HepG2 (cell line): ENCODE results near the gene SMARCE1. TPM values are rescaled to one million over a fixed set of nuclear protein-coding genes. Genes with fewer than 3 reads are reported as not detected.

Source experiments
- EHMT2 ChIP-seq: fragments of 200-600 bp; sonication (generic); IDR thresholded peaks from 2 replicates; pipeline ENCODE4 v1.7.0; 2017; ENCODE audit warnings: antibody characterized with exemption, low read depth, low read length, borderline replicate concordance
- FLYWCH1 ChIP-seq: sonication (generic); formaldehyde crosslinking; IDR thresholded peaks from 2 replicates; pipeline ENCODE4 v1.8.1; 2023; ENCODE audit warnings: mild to moderate bottlenecking, missing genetic modification reagents
- HMGA1 ChIP-seq: sonication (generic); formaldehyde crosslinking; conservative IDR thresholded peaks from 2 replicates; pipeline ENCODE4 v1.4.0; 2020; ENCODE audit warnings: missing genetic modification reagents
- KLF15 ChIP-seq: sonication (generic); formaldehyde crosslinking; IDR thresholded peaks from 2 replicates; pipeline ENCODE4 v1.8.1; 2023; ENCODE audit warnings: borderline replicate concordance, mild to moderate bottlenecking, inconsistent platforms, missing genetic modification reagents, mixed read lengths
- MAFK ChIP-seq, 2 experiments: IDR thresholded peaks in 1 of 2; conservative IDR thresholded peaks in 1 of 2; 2 replicates each; pipeline ENCODE4 v1.6.1; 2011; ENCODE audit warnings: improper control_type of control experiment in 2 of 2, low read length in 2 of 2
- NCOR1 ChIP-seq: fragments of 200-600 bp; sonication (generic); IDR thresholded peaks from 2 replicates; pipeline ENCODE4 v1.7.0; 2017; ENCODE audit warnings: antibody characterized with exemption, low read length, borderline replicate concordance
- NFKB2 ChIP-seq: sonication (generic); formaldehyde crosslinking; IDR thresholded peaks from 2 replicates; pipeline ENCODE4 v1.4.0; 2020; ENCODE audit warnings: missing genetic modification reagents, borderline replicate concordance
- NFKBIZ ChIP-seq: IDR thresholded peaks from 2 replicates; pipeline ENCODE4 v1.6.1; 2018; ENCODE audit warnings: missing genetic modification reagents, missing compliant biosample characterization
- RARA ChIP-seq: IDR thresholded peaks from 2 replicates; pipeline ENCODE4 v1.6.1; 2016; ENCODE audit warnings: missing genetic modification reagents, missing compliant biosample characterization
- RFX5 ChIP-seq: IDR thresholded peaks from 2 replicates; pipeline ENCODE4 v1.6.1; 2011; ENCODE audit warnings: low read depth, low read length, improper control_type of control experiment
- SALL1 ChIP-seq: sonication (generic); formaldehyde crosslinking; IDR thresholded peaks from 2 replicates; pipeline ENCODE4 v1.8.0; 2022; ENCODE audit warnings: mild to moderate bottlenecking, missing genetic modification reagents
- SP2 ChIP-seq: sonication (generic); formaldehyde crosslinking; IDR thresholded peaks from 2 replicates; pipeline ENCODE4 v1.5.1; 2020; ENCODE audit warnings: mild to moderate bottlenecking, missing genetic modification reagents
- ZBTB3 ChIP-seq: sonication (generic); formaldehyde crosslinking; IDR thresholded peaks from 2 replicates; pipeline ENCODE4 v1.4.0; 2020; ENCODE audit warnings: low read depth, mild to moderate bottlenecking, moderate library complexity, missing genetic modification reagents, borderline replicate concordance
- ZBTB42 ChIP-seq: sonication (generic); formaldehyde crosslinking; IDR thresholded peaks from 2 replicates; pipeline ENCODE4 v1.5.0; 2020; ENCODE audit warnings: mild to moderate bottlenecking, missing genetic modification reagents
- ZFYVE20 ChIP-seq: sonication (generic); formaldehyde crosslinking; IDR thresholded peaks from 2 replicates; pipeline ENCODE4 v1.8.0; 2023; ENCODE audit warnings: low read depth, mild to moderate bottlenecking, moderate library complexity, missing genetic modification reagents, borderline replicate concordance
- ZNF101 ChIP-seq: sonication (generic); formaldehyde crosslinking; IDR thresholded peaks from 2 replicates; pipeline ENCODE4 v1.4.0; 2020; ENCODE audit warnings: mild to moderate bottlenecking, low read depth, missing genetic modification reagents, borderline replicate concordance
- ZNF329 ChIP-seq: sonication (generic); formaldehyde crosslinking; IDR thresholded peaks from 2 replicates; pipeline ENCODE4 v1.9.0; 2021; ENCODE audit warnings: low read depth, mild to moderate bottlenecking, missing genetic modification reagents
- ZNF430 ChIP-seq: sonication (generic); formaldehyde crosslinking; IDR thresholded peaks from 2 replicates; pipeline ENCODE4 v1.9.0; 2021; ENCODE audit warnings: mild to moderate bottlenecking, missing genetic modification reagents
- ZNF431 ChIP-seq: sonication (generic); formaldehyde crosslinking; IDR thresholded peaks from 2 replicates; pipeline ENCODE4 v1.9.0; 2022; ENCODE audit warnings: missing genetic modification reagents, low read depth, mild to moderate bottlenecking, borderline replicate concordance
- ZNF484 ChIP-seq: sonication (generic); formaldehyde crosslinking; IDR thresholded peaks from 2 replicates; pipeline ENCODE4 v1.5.1; 2020; ENCODE audit warnings: mild to moderate bottlenecking, low read depth, missing genetic modification reagents, borderline replicate concordance
- ZNF768 ChIP-seq: sonication (generic); formaldehyde crosslinking; IDR thresholded peaks from 2 replicates; pipeline ENCODE4 v1.4.0; 2020; ENCODE audit warnings: missing genetic modification reagents
- ZSCAN29 ChIP-seq: sonication (generic); formaldehyde crosslinking; conservative IDR thresholded peaks from 2 replicates; pipeline ENCODE4 v1.4.0; 2020; ENCODE audit warnings: mild to moderate bottlenecking, missing genetic modification reagents
- polyA plus RNA-seq, 8 experiments: library from polyadenylated mRNA; depleted of rRNA in 3 of 8; stranded (reverse) in 7 of 8; unstranded in 1 of 8; fragments of >200 nt; fragmentation: Illumina TruSeq in 4 of 8; extraction: Trizol in 4 of 8; gene quantifications; 2 replicates each; pipeline versions ENCODE4 v1.2.1 to v1.2.3, GENCODE V29; 2011 to 2016; ENCODE audit warnings: low read depth in 4 of 8, missing spikeins in 1 of 8, mixed read lengths in 1 of 8; ENCODE audit not compliant: insufficient read depth in 1 of 8
- total RNA-seq, 5 experiments: library from RNA; depleted of rRNA; stranded (reverse); fragments of >200 nt; fragmentation: Illumina TruSeq; extraction: Trizol; gene quantifications; 2 replicates each; pipeline ENCODE4 v1.2.3, GENCODE V29; 2016; ENCODE audit warnings: low read depth in 1 of 5
- TF ChIP-seq, protein P1 (sequence below): sonication (generic); formaldehyde crosslinking; IDR thresholded peaks from 2 replicates; pipeline ENCODE4 v1.4.0; 2020; ENCODE audit warnings: missing genetic modification reagents
- TF ChIP-seq, protein P2 (sequence below): IDR thresholded peaks from 2 replicates; pipeline ENCODE4 v1.6.1; 2018; ENCODE audit warnings: missing genetic modification reagents, mild to moderate bottlenecking, missing compliant biosample characterization

SMARCE1 gene
- total and polyA plus RNA-seq, 2 of the 13 experiments (the other 11 are each of a cell fraction or from before 2014, with no cell fraction given): 43.5 to 127 TPM

DNA sequence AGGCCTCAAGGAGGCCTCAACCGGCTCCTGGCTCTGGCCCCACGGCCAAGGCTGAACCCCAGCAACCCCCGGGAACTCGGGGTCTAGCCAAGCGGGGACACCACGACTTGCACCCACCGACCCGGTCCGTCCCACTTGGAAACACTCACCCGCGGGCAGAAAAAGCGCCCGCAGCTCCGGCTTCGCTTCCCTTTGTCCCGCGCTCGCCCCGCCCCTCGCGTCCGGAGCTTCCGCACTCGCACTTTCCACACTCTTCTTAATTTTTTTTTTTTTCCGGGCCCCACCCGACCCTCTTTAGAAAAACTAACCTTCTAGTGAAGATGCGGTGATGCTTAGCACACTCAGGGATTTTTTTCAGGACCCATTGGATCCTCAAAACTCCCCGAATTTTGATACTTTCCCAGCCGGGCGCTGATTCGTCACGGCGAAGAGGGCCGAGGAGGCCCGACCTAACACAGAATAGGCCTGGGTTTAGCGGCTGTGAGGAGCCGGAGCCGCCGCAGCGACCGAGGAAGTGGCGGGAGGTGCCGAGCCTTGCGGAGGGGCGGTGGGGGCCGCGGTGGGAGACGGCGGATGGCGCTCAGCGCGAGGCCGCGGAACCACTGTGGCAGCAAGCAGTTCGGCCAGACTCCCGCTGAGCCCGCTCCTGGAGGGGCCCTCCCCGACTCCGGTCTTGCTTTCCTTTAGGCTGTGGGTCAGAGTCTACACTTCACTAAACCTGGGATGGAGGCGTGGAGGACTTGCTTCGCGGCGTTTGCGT, at the start of gene SMARCE1 (continued):
- TF ChIP-seq ZBTB3 (CRISPR knock-in tag): no peak
- no peak; the same call in 1 of the 2 replicates for TF ChIP-seq NFKBIZ (CRISPR knock-in tag)
- peak; percentile 76; the same call in 1 of the 2 replicates for TF ChIP-seq ZNF768
- no peak; the same call in 1 of the 2 replicates for TF ChIP-seq ZBTB42 (CRISPR knock-in tag)
- peak; percentile 70; the same call in 1 of the 2 replicates for TF ChIP-seq KLF15 (CRISPR knock-in tag)
- TF ChIP-seq RFX5: 0 out of 2 replicates have a peak, but pooled peaks have one; percentile 16
- TF ChIP-seq HMGA1: no peak
- peak; percentile 76; the same call in 1 of the 2 replicates for TF ChIP-seq ZNF484
- TF ChIP-seq ZNF430 (CRISPR knock-in tag): peak; percentile 74
- TF ChIP-seq ZFYVE20 (CRISPR knock-in tag): no peak
- TF ChIP-seq NCOR1: peak; percentile 71
- TF ChIP-seq, protein P1, sequence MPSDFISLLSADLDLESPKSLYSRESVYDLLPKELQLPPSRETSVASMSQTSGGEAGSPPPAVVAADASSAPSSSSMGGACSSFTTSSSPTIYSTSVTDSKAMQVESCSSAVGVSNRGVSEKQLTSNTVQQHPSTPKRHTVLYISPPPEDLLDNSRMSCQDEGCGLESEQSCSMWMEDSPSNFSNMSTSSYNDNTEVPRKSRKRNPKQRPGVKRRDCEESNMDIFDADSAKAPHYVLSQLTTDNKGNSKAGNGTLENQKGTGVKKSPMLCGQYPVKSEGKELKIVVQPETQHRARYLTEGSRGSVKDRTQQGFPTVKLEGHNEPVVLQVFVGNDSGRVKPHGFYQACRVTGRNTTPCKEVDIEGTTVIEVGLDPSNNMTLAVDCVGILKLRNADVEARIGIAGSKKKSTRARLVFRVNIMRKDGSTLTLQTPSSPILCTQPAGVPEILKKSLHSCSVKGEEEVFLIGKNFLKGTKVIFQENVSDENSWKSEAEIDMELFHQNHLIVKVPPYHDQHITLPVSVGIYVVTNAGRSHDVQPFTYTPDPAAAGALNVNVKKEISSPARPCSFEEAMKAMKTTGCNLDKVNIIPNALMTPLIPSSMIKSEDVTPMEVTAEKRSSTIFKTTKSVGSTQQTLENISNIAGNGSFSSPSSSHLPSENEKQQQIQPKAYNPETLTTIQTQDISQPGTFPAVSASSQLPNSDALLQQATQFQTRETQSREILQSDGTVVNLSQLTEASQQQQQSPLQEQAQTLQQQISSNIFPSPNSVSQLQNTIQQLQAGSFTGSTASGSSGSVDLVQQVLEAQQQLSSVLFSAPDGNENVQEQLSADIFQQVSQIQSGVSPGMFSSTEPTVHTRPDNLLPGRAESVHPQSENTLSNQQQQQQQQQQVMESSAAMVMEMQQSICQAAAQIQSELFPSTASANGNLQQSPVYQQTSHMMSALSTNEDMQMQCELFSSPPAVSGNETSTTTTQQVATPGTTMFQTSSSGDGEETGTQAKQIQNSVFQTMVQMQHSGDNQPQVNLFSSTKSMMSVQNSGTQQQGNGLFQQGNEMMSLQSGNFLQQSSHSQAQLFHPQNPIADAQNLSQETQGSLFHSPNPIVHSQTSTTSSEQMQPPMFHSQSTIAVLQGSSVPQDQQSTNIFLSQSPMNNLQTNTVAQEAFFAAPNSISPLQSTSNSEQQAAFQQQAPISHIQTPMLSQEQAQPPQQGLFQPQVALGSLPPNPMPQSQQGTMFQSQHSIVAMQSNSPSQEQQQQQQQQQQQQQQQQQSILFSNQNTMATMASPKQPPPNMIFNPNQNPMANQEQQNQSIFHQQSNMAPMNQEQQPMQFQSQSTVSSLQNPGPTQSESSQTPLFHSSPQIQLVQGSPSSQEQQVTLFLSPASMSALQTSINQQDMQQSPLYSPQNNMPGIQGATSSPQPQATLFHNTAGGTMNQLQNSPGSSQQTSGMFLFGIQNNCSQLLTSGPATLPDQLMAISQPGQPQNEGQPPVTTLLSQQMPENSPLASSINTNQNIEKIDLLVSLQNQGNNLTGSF (CRISPR knock-in tag): peak; percentile 43; the same call in 1 of the 2 replicates
- no peak for TF ChIP-seq SP2
- peak; percentile 99 for TF ChIP-seq ZSCAN29
- TF ChIP-seq NFKB2 (CRISPR knock-in tag): peak; percentile 71; the same call in 1 of the 2 replicates
- 0 out of 2 replicates have a peak, but pooled peaks have one; percentile 49 for TF ChIP-seq ZNF431
- TF ChIP-seq SALL1 (CRISPR knock-in tag): peak; percentile 55
- no peak; the same call in 1 of the 2 replicates for TF ChIP-seq FLYWCH1 (CRISPR knock-in tag)
- TF ChIP-seq EHMT2: no peak; the same call in 1 of the 2 replicates
- TF ChIP-seq, protein P2, sequence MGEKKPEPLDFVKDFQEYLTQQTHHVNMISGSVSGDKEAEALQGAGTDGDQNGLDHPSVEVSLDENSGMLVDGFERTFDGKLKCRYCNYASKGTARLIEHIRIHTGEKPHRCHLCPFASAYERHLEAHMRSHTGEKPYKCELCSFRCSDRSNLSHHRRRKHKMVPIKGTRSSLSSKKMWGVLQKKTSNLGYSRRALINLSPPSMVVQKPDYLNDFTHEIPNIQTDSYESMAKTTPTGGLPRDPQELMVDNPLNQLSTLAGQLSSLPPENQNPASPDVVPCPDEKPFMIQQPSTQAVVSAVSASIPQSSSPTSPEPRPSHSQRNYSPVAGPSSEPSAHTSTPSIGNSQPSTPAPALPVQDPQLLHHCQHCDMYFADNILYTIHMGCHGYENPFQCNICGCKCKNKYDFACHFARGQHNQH (CRISPR knock-in tag): peak; percentile 50; the same call in 1 of the 2 replicates
- TF ChIP-seq RARA (CRISPR knock-in tag): peak; percentile 31; the same call in 1 of the 2 replicates
- TF ChIP-seq ZNF329 (CRISPR knock-in tag): peak; percentile 81
- TF ChIP-seq MAFK (conservative IDR thresholded peaks at IDR 0.05 in 1 of 2, IDR thresholded peaks at IDR 0.05 in 1 of 2; ENCODE audit: low read length in 2 of 2): peak in 1 of 2 experiments; percentile 75; a peak in 2 of 4 replicates
- no peak for TF ChIP-seq ZNF101 (CRISPR knock-in tag)
